Measurements from ENCODE around the gene EPS15. TPM values are rescaled to one million over a fixed set of nuclear protein-coding genes. Genes with fewer than 3 reads are reported as not detected.

Gene EPS15
- total and polyA plus RNA-seq, 9 of the 15 experiments (the other 6 are each of a cell fraction or from before 2014, with no cell fraction given) = 23.1 to 69.0 (median 41.7) TPM

DNA sequence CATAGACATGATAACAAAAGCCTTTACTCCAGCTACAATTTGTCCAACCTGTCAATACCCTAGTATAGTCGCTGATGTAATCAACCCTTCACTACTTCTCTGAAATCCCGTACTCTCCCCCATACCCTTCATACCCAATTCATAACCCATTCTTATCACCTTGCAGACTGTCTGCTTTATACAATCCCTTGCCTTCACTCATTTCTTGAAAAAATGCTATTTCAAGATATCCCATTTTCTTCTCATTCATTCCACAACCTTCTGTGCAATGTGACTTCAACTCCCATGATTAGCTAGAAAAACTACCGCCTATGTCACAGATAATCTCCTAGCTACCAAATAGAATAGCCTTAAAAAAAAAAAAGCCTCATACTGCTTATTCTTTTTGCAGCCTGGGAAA, 49.5 kb downstream of the EPS15 start (continued):
- no peak for TF ChIP-seq BRCA1 (IDR thresholded peaks at IDR 0.05)
- TF ChIP-seq BRCA1 (CRISPR knock-in tag; IDR thresholded peaks at IDR 0.05) = no peak
- no peak for TF ChIP-seq PBX2 (CRISPR knock-in tag; IDR thresholded peaks at IDR 0.05; ENCODE audit: low read depth)
- peak; percentile 77 for TF ChIP-seq PBX2 (tag; conservative IDR thresholded peaks at IDR 0.05; ENCODE audit: low read depth)
- no peak for TF ChIP-seq ZNF408 (CRISPR knock-in tag; IDR thresholded peaks at IDR 0.05; ENCODE audit: low read depth)
- no peak for TF ChIP-seq ETV1 (tag; conservative IDR thresholded peaks at IDR 0.05; ENCODE audit: low read depth)
- peak; percentile 82; the same call in 1 of the 2 replicates for TF ChIP-seq HDAC2 (IDR thresholded peaks at IDR 0.05)
- no peak for TF ChIP-seq PTRF (tag; IDR thresholded peaks at IDR 0.05)
- no peak for TF ChIP-seq ZFP36 (IDR thresholded peaks at IDR 0.05; ENCODE audit: low read depth, low read length, partially characterized antibody)
- TF ChIP-seq GATAD2B (IDR thresholded peaks at IDR 0.05; ENCODE audit: borderline replicate concordance) = no peak
- TF ChIP-seq CGGBP1 (CRISPR knock-in tag; IDR thresholded peaks at IDR 0.05) = no peak
- TF ChIP-seq NFRKB (IDR thresholded peaks at IDR 0.05; ENCODE audit: low read depth) = no peak
- TF ChIP-seq ZNF347 (CRISPR knock-in tag; IDR thresholded peaks at IDR 0.05; ENCODE audit: low read depth) = no peak
- TF ChIP-seq ARHGAP35 (IDR thresholded peaks at IDR 0.05; ENCODE audit: partially characterized antibody) = no peak
- TF ChIP-seq MTF1 (CRISPR knock-in tag; IDR thresholded peaks at IDR 0.05; ENCODE audit: borderline replicate concordance) = no peak
- no peak for TF ChIP-seq TAF15 (IDR thresholded peaks at IDR 0.05; ENCODE audit: low read depth, low read length)
- no peak for TF ChIP-seq NUFIP1 (IDR thresholded peaks at IDR 0.05; ENCODE audit: partially characterized antibody)
- TF ChIP-seq MED1 (CRISPR knock-in tag; IDR thresholded peaks at IDR 0.05; ENCODE audit: borderline replicate concordance) = no peak
- no peak for TF ChIP-seq POLR3G (IDR thresholded peaks at IDR 0.05; ENCODE audit: extremely low read depth, insufficient read length, insufficient replicate concordance)
- TF ChIP-seq MEIS2 (IDR thresholded peaks at IDR 0.05; ENCODE audit: partially characterized antibody) = peak; percentile 91
- TF ChIP-seq SIRT6 (IDR thresholded peaks at IDR 0.05; ENCODE audit: low read depth, low read length) = no peak
- no peak for TF ChIP-seq RAD21 (CRISPR knock-in tag; conservative IDR thresholded peaks at IDR 0.05 in 1 of 2, IDR thresholded peaks at IDR 0.05 in 1 of 2)
- TF ChIP-seq, protein P1, sequence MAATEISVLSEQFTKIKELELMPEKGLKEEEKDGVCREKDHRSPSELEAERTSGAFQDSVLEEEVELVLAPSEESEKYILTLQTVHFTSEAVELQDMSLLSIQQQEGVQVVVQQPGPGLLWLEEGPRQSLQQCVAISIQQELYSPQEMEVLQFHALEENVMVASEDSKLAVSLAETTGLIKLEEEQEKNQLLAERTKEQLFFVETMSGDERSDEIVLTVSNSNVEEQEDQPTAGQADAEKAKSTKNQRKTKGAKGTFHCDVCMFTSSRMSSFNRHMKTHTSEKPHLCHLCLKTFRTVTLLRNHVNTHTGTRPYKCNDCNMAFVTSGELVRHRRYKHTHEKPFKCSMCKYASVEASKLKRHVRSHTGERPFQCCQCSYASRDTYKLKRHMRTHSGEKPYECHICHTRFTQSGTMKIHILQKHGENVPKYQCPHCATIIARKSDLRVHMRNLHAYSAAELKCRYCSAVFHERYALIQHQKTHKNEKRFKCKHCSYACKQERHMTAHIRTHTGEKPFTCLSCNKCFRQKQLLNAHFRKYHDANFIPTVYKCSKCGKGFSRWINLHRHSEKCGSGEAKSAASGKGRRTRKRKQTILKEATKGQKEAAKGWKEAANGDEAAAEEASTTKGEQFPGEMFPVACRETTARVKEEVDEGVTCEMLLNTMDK (IDR thresholded peaks at IDR 0.05; ENCODE audit: borderline replicate concordance, insufficient read depth, low read depth, low read length, poor library complexity, severe bottlenecking) = no peak
- no peak for TF ChIP-seq SREBF1 (IDR thresholded peaks at IDR 0.05; ENCODE audit: borderline replicate concordance, low read depth, low read length)
- no peak for TF ChIP-seq ZNF512 (tag; IDR thresholded peaks at IDR 0.05)

Measured in K562 (cell line).